Retina (tissue), 1 donor: ENCODE data around the gene CNTNAP2.

Experiments
- DNase-seq: peaks from one replicate; pipeline ENCODE4 v3.0.0-alpha.2; 2016

Gene CNTNAP2

GRCh38 chr7:146635205-146636032, 518.8 kb downstream of the CNTNAP2 start:
- DNase-seq = peak; percentile 36

- DNase-seq = no peak
These were observed 519.4 kb downstream of the CNTNAP2 start for GRCh38 chr7:146636033-146636356.

GRCh38 chr7:146636581-146636980, 520.0 kb downstream of the CNTNAP2 start:
- DNase-seq = peak; percentile 21

DNA sequence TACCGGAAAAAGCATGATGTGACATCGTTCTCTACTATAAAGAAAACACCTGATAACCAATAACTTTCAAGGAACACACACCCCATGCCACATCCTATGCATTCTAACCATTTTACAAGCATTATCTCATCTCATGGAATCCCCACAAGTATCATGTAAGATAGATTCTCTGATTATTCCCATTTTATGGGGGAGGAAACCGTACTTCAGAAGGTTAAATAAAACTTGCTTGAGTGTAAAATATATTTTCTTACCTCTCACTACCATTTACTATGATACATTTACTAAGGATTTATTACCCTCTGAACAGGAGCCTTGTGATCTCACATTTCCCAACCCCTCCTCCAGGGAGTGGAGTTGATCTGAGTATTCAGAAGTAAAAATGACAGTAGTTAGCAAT, 522.7 kb downstream of the CNTNAP2 start:
- DNase-seq = no peak

GRCh38 chr7:146641491-146641890, 524.9 kb downstream of the CNTNAP2 start:
- DNase-seq = no peak

- DNase-seq = no peak
These were observed 528.9 kb downstream of the CNTNAP2 start for GRCh38 chr7:146645383-146645976.

DNA sequence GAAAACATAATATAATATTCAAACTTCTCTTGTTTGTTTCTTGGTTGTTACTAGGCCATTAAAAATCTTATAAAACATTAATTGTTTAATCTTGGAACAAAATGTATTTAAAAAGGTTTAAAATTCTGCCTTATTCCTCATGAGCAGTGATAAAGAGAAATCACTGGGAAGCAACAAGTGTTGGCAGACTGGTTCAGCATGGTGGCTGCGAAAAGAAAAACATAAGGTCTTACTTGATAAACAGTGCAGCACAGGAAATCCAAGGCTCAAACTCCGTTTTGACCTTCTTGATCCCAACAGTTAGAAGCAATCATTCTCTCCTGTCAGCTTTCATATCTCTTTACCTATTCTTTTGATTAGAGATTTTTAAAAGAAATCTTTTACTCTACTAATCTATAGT, 530.8 kb downstream of the CNTNAP2 start:
- no peak for DNase-seq

GRCh38 chr7:146652176-146652575, 535.6 kb downstream of the CNTNAP2 start:
- no peak for DNase-seq

- peak; percentile 16 for DNase-seq
These were observed 537.4 kb downstream of the CNTNAP2 start for GRCh38 chr7:146654048-146654447.

DNA sequence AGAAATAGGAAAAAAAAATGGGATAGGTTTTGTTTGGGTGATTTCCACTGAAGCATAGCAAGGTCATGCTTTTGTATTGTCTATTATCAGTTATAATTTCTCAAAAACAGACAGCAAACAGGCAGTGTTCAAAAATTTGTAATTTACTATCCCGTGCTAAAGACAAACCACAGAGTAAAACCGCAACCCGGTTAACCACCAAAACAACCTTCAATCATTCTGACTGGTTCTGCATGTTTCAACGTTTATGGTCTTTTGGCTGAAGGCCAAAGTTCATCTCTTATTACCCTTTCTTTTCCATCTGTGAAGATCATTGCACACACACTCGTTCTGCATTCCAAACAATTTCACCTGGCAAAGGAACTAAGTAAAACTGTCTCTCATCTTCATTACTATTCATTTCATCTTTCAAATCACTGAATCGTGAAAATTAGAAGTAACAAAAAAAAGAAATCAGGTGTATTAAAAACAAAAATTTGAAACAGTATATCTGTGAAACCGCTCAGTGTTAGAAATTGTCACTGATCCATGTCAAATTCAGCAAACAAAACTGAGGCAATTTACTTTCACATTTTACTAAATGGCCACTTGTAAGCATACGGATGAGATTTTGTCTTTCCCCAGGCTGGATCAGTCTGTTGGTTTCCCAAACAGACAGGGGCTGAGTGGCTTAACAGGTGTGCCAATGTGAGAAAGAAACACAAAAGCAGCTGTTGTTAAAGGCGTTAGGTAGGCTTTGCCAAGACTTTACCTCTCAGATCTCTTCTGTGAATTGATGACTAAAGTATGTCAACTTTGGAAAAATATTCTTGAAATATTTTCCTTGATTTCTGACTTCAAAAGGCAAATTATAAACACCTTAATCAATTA, 539.6 kb downstream of the CNTNAP2 start:
- DNase-seq = no peak

DNA sequence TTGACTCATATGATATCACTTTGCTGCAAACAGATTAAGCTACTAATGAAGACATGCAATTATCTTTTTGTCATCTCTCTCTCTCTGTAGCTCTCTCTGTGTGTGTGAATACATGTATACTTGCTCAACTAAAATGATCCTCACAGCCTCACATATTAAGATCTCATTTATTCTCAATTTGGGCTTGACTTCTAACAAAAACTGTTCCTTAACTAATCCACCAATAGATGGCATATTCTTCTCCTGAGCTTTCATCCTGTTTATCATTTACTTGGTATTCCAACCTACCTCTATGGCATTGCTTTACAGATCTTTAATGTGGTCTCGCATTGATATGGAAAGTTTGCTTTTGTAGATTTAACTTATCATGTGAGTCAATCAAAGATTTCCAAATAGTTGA, 540.4 kb downstream of the CNTNAP2 start:
- no peak for DNase-seq

- DNase-seq = no peak
These were observed 542.0 kb downstream of the CNTNAP2 start for GRCh38 chr7:146658604-146659003.

DNA sequence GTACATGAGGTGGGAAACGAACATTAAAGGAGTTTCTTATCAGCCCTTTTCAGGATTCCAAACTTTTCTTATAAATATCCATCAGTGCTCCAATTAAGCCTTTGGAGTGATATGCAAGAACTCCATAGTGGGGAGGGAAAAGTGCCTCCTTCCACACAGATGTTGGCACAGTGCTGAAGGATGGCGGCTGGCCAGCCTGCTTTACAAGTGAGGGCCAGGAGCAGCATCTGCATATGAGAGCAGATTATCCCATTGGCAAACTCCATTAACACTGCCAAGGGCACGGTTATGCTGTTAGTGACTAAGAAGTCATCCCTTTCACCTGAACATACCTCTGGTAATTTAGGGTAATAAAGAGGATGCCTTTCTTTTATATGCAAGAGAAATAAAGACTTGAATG, 543.1 kb downstream of the CNTNAP2 start:
- DNase-seq = no peak

DNA sequence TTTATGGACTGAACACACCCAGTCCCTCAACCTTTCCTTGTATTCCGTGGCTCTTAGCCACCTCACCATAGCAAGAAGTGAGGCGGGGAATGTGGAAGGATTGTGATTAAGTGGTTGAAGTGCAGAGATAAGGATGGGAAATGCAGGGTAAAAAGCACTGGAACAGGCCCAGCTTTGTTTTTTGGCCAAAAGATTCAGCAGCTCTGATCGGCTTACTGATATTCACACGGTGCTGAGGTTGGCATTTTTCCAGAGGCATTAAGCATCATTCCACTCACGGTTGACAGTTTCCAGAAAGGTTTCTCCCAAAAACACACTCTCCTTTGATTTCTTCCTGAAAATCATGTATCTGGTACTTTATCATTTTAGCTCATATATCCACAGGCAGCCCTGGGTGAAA, 544.2 kb downstream of the CNTNAP2 start:
- no peak for DNase-seq

GRCh38 chr7:146661435-146661834, 544.8 kb downstream of the CNTNAP2 start:
- DNase-seq = no peak

DNA sequence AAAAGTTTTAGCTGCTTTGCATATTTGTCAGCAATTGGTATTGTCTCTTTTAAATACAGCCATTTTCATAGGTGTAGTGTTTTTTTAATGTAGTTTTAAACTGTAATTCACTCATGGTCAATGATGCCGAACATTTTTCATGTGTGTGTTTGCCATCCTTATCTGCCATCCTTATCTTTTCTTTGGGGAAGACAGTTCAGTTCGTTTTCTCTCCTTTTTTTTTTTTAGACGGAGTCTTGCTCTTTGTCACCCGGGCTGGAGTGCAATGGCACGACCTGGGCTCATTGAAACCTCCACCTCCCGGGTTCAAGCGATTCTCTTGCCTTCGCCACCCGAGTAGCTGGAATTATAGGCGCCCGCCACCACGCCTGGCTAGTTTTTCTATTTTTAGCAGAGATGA, 545.3 kb downstream of the CNTNAP2 start:
- DNase-seq = no peak

DNA sequence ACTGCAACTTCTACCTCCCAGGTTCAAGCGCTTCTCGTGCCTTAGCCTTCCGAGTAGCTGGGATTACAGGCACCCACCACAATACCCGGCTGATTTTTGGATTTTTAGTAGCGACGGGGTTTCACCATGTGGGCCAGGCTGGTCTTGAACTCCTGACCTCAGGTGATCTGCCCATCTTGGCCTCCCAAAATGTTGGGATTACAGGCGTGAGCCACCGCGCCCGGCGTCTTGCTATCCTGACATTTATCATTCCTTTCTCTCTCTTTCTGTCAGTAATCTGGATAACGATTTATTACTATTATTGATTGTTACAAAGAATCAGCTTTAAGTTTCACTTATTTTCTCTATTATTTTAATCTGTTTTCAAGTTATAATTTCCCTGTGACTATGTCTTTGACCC, 548.4 kb downstream of the CNTNAP2 start:
- DNase-seq = no peak

- no peak for DNase-seq
These were observed 553.9 kb downstream of the CNTNAP2 start for GRCh38 chr7:146670532-146670931.

- DNase-seq = no peak
These were observed 564.9 kb downstream of the CNTNAP2 start for GRCh38 chr7:146681487-146681886.

GRCh38 chr7:146683439-146683838, 566.8 kb downstream of the CNTNAP2 start:
- no peak for DNase-seq

- no peak for DNase-seq
These were observed 574.4 kb downstream of the CNTNAP2 start for GRCh38 chr7:146690987-146691386.

DNA sequence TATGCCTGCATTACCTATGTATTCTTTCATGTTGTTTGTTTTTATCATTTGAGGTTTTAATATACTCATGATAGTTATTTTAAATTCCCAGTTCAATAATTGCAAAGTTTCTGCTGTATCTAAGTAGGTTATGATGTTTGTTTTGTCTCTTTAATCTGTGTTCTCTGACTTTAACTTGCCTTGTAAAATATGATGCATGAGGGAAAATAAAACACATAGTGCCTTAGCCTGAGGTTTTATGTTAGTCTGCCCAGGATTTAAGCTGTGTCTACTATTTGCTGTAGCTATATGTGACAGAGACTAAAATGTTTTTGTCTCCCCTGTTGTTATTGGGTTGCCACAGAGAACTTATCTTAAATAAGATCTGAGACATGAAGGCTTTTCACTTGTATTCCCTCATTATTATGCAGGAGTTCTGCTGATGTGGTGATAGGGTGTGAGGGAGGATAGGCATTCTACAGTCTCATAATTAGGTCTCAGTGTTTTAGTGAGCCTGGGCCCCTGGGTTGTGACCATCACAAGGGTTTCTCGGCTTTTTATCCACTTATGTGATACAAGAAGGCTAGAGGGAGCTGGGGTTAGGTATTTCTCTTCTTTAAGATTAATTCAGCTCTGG, 582.5 kb downstream of the CNTNAP2 start:
- DNase-seq = no peak

DNA sequence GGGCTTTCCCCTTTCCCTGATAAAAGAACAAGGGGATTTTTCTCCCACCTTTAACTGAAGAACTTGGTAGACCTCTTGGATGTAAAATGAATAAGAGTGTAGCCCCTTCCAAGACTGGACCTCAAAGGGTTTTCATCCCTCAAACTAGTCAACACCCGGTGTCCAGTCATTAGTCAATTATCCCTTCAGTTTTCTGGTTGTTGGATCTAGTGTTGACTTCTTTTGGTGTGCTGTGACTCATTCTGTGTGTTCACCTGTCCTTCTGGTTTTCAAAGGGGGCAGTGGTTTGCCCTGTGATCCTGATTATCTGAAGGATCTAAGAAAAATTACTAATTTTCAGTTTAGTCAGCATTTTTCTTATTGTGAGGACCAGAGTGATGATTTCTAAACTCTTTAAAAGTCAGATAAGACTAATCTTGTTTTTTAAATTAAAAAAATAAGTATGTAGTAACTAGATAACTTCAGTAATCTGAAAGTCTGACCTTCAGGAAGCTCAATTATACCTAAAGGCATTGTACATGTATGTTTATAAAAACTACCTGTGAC, 583.5 kb downstream of the CNTNAP2 start:
- DNase-seq = no peak
